ENCODE measurements around the gene SDCBP2.

DNA sequence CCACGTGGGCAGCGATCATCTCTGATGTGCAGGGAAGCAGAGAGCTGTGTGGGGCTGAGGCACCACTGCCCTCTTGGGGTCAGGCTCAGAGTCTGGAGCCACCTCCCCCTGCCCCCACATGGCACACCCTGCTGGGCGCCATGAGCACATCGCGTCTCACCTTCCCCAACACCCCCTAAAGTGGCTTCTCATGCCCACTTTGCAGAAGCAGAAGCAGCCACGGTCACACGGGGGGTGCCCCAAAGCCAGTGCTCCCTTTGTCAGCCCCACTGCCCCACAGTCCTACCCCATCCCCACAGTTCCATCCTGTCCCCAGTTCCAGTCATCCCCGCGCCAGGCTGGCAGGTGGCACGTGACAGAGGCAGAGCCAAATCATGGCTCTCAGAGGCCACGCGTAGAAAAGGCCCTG lies 19.5 kb downstream of the SDCBP2 start:
- no peak for TF ChIP-seq BHLHE40 (IDR thresholded peaks at IDR 0.05; ENCODE audit: low read depth, low read length)
- no peak for TF ChIP-seq CTCF (IDR thresholded peaks at IDR 0.05)
- no peak for TF ChIP-seq EP300 (IDR thresholded peaks at IDR 0.05)
- TF ChIP-seq CEBPB (IDR thresholded peaks at IDR 0.05) = no peak
- no peak for TF ChIP-seq POLR2A (IDR thresholded peaks at IDR 0.05; ENCODE audit: low read length)
- TF ChIP-seq CHD2 (IDR thresholded peaks at IDR 0.05; ENCODE audit: low read length, partially characterized antibody) = no peak
- TF ChIP-seq KDM5A (IDR thresholded peaks at IDR 0.05) = no peak
- no peak for TF ChIP-seq RFX5 (IDR thresholded peaks at IDR 0.05)
- TF ChIP-seq, protein P1, sequence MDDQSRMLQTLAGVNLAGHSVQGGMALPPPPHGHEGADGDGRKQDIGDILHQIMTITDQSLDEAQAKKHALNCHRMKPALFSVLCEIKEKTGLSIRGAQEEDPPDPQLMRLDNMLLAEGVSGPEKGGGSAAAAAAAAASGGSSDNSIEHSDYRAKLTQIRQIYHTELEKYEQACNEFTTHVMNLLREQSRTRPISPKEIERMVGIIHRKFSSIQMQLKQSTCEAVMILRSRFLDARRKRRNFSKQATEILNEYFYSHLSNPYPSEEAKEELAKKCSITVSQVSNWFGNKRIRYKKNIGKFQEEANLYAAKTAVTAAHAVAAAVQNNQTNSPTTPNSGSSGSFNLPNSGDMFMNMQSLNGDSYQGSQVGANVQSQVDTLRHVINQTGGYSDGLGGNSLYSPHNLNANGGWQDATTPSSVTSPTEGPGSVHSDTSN (IDR thresholded peaks at IDR 0.05) = no peak
- TF ChIP-seq REST (IDR thresholded peaks at IDR 0.05) = no peak
